NCI-H1105 (cell line): Measurements from ENCODE around the gene MDFI.

ENCODE experiments used
- DNase-seq: peaks from one replicate; lab custom pipeline; 2025; lab: John Stamatoyannopoulos, UW

The MDFI gene, protein sequence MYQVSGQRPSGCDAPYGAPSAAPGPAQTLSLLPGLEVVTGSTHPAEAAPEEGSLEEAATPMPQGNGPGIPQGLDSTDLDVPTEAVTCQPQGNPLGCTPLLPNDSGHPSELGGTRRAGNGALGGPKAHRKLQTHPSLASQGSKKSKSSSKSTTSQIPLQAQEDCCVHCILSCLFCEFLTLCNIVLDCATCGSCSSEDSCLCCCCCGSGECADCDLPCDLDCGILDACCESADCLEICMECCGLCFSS

DNA sequence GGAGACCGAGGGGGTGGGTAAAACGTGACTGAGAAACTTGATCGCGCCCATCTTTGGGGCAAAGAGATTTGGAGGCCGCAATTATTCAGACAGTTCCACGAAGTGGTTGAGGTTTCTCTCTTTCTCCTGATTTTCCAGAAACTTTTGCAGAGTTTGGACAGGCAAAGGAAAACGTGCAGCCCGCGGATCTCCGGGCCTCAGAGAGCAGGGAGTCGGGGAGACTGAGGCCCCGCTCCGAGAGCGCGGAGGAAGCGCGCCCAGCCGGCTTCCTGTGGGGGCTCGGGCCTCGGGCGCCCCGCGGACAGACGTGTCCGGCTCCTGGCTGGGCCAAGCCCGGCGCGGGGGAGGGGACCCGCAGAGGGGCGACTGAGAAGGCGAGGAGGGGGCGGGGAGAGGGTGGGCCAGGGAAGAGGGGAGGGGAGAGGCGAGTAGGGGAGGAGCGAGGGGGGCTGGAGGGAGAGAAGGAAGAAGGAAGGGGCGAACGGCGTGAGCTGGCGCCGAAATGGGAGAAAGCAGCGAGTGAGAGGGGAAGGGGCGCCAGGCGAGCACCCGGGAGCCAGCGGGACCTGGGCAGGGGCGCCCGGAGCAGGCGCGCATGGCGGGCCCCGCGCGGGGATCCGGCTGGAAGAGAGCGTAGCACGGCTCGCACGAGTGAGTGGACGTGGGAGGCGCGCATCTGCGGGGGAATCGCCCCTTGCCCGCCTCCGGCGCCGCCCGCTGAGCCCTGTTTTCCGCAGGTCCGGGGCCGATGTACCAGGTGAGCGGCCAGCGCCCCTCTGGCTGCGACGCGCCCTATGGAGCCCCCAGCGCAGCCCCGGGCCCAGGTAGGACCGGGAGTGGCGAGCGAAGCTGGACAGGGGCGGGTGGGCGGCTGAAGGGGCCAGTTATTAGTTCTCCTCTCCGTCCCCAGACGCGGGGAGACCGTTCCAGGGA is at the start of gene MDFI:
TSS of gene MDFI (plus strand) at position 467 of the 933 bp plus-strand sequence. CDS start at position 749, 282 bp downstream.
- no peak for DNase-seq

DNA sequence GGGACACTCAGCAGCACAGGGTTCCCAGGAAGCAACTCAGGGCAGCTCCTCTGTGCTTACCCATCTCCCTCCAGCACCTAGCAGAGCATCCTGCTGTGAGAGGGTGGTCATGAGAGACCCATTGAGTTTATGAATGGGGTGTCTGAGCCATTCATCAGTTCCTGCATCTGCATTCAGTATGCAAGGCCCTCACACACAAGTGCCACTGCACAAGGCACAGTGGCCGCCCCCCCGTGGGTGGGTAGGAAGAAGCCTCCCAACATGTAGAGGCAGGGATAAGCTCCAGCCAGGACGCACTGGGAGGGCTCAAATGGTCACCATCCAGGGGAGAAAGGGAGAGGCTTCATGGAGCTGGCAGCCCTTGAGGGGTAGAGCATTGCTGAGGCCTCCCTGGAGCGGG is 49.0 kb upstream of the MDFI start:
- DNase-seq, result no peak

DNA sequence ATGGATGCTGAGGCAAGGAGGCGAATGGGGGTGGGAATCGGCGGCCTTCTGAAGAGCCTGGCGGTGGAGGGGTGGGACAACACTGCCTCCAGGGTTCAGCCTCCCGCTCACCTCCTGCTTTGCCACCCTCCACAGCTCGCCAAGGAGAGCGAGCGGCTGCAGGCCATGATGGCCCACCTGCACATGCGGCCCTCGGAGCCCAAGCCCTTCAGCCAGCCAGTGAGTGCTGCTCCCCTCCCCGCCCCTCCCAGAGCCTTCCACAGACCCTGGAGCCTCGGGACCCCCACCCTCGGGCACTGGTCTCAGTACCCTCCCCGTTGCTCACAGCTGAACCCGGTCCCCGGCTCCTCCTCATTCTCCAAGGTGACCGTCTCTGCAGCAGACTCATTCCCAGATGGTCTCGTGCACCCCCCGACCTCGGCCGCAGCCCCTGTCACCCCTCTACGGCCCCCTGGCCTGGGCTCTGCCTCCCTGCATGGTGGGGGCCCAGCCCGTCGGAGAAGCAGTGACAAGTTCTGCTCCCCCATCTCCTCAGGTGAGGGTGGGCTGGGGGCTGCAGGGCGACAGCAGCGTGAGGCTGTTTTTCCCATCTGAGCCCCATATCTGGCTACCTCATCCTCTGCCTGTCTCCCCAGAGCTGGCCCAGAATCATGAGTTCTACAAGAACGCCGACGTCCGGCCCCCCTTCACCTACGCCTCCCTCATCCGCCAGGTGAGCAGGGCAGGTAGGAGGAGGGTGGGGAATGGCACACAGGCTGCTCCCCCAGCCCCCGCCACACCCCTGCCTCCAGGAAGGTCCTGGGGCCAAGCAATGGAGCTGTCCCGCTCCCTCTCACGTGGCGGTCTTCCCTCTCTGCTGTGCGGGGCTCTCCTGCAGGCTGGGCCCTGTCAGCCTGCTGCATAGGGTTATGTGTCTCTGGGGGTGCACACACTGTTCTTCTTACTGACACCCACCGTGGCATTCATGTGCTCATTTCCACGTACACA is 48.3 kb upstream of the MDFI start:
- DNase-seq, result no peak

DNA sequence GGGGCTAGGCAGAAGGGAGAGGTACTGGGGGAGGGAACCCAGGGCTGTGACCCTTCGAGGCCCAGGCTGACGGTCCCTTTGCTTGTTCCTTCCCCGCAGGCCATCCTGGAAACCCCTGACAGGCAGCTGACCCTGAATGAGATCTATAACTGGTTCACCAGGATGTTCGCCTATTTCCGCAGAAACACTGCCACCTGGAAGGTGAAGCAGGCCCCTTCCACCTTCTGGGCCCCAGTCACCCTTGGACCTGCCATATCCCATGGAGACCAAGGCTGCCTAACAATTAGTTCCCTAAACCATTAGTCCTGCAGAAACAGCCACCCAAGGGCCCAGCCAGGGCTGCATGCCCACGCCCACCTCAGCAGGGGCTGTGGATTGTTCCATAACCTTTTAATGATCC is 47.1 kb upstream of the MDFI start:
- no peak for DNase-seq

DNA sequence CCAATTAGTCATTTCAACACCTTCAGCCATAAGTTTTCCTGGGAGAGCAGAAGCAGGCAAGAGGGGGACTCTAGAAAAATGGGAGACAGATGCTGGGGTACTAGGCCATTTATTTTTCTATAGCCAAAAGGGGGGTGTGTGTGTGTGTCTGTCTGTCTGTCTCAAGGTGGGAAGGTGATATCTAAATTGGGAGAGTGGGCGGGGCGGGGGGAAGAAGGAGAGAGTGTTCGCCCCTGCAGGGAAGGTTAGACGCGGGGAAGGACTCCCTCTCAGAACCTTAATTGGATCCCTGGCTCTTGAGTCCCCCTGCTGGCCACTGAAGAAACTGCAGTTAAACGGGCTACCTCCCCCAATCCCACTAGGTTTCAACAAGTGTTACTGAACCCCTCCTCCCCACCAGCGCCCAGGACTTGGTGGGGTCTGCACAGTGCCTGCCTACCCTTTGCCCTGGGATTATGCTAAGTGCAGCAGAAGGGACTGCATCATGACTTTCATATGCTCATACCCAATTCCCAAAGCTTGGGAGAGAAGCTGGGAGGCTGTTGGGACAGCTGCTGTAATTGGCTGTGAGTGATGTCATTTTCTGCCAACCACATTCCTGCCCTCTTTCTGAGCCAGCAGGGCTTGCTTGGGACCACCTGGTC is 46.3 kb upstream of the MDFI start:
- peak; percentile 43 for DNase-seq

DNA sequence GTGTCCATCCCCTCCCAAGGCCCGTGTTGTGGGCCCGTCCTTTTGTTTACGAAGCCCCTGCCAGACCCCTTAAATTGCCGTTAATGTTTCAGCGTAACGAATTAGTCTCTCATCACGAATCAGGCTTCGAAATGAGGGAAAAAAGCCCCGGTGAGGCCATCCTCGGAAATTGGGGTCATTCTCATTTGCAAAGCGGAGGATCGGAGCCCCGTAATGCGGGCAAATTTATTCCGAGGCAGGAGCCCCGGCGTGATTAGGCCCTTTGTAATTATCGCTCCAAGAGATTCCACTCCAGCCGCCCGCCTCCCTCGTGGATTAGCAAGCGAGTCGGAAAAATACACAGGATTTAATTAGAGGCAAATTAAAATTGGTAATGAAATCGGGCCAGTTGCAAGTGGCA is 44.9 kb upstream of the MDFI start:
- no peak for DNase-seq

DNA sequence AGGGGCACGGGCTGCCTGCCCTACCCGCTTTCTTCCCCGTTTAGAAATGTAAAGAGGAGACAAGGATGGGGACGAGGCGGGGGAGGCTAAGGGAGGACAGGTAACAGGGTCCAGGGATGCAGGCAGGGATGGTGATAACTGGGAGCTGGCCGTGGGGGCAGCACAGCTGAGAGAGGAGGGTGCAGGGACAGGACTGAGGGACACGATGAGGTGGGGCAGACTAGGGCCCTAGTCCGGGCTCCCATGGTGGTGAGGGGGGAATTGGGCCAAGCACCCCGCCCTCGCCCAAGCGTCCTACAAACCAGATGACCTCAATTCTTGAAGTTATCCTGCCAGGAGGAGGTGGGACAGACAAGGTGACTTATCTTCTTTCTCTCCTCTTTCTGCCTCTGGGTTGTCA is 44.4 kb upstream of the MDFI start:
- DNase-seq, result no peak

DNA sequence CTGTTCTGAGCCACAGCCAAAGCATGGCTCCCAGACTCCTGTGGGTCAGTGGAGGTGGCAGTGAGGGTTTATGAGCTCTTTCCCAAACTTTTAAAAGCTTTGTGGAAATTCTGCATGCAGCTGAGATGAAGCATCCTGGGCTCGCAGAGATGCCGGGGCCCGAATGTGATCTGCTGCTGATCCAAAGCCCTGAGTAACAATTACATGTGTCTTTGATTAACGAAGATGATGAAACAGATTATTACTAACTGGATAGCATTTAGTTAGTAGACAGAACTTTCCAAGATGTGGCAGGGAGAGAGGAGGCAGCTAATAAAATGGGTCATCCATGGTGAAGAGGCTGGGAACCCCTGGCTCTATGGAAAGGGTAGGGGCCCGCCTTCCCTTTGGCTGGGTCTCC is 43.9 kb upstream of the MDFI start:
- no peak for DNase-seq

DNA sequence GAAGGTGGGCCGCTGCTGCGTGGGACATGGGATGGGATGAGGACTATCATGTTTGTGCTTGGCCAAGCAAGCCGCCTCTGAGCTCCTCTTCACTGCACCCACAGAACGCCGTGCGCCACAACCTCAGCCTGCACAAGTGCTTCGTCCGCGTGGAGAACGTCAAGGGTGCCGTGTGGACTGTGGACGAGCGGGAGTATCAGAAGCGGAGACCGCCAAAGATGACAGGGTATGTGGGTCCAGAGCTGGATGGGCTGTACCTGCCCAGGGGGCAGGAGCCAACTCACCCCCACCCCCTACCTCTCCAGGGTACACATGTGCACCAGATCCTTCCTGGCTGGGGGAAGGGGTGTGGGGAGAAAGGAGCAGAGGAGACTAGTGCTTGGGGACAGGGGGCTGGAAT is 43.5 kb upstream of the MDFI start:
- DNase-seq, result no peak

DNA sequence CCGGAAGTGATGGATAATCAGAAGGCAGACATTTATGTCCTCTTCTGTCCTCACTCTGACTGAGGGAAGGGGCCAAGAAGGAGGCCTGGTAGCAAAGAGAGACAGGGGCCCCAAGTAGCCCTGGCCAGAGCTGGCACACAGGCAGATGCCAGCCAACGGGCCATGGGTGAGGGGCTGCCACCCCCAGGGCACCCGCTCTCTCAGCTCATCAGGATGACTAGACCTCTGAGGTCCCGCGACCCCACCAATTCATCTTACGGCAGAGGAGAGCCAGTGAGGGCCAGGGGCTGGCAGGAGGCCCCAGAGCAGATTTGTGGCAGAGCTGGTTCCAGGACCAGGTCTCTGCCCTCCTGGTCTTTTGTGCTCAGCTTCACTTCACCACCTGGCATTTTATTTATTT is 43.1 kb upstream of the MDFI start:
- DNase-seq, result no peak

DNA sequence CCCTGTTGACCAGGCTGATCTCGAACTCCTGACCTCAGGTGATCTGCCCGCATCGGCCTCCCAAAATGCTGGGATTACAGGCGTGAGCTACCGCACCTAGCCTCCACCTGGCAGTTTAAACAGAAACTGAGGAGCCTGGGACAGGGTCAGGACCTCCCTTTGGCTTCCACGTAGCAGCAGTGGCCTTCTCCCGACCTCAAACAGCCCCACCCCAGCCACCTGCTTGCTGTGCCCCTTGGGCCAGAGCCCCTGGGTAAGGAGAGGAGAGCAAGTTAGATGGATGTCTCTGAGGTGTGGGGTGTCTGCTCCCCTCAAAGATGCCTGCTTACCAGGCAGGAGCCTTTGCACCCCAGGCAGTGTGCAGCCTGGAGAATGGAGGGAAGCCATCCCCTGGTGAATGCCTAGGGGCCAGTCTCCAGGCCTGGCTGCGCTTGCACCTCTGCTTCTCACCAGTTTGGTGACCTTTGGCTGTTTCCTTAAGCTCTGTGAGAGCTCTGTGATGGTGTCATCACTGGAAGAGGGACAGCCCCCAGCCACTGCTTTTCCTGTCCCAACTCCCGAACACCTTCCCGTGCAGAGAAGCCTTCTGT is 42.1 kb upstream of the MDFI start:
- DNase-seq, result no peak

DNA sequence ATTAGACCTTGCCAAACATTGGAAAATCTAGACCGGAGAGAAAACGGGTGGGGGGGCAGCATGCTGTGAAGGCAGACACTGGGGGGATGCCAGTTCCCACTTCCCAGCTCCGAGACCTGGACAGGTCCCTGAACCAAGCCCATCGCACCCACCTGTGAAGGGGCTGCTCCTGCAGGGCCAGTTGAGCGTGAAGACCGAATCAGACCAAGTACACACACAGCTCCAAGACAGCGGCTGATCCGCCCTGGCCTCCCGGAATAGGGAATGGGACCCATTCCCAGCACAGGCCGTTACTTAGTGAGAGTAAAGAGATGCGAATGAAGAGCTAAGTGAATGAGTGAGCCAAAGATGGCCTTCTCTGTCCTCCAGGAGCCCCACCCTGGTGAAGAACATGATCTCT is 41.5 kb upstream of the MDFI start:
- no peak for DNase-seq

DNA sequence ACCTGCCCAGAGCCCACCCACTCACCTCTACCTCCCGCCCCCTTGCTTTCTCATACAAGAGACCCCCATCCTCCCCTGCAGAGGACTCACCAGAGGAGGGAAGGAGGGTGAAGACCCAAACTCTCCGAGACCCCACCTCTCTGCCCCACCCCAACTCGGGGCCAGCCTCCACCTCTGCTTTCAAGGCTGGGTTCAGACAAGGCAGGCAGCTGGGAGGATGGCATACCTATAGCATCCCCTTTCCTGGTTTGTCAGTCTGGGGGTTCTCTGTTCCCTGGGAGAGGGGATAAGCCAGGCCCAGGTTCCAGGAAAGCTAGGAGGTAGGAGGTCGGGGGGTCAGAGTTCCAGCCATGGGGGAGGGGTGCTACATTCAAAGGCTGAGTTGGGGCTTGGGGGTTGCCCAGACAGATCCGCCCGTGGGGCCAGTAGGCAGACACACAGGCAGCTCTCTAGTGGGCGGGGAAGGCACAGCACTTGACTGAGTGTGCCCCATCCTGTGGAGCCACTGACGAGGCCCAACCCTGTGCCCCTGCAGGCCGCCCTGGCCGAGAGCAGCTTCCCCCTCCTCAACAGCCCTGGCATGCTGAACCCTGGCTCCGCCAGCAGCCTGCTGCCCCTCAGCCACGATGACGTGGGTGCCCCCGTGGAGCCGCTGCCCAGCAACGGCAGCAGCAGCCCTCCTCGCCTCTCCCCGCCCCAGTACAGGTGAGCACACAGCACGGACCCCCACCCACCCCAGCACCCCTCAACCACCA is 40.8 kb upstream of the MDFI start:
- no peak for DNase-seq

DNA sequence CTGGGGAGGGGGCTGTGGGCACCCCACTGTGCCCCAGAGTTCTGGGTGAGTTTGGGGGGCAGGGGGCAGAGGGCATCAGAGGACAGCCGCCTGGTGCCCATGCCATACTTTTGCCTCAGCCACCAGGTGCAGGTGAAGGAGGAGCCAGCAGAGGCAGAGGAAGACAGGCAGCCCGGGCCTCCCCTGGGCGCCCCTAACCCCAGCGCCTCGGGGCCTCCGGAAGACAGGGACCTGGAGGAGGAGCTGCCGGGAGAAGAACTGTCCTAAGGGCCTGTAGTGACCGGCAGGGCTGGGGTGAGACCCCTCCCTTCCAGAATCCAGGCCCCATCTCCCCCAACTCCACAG is 39.6 kb upstream of the MDFI start:
- no peak for DNase-seq

DNA sequence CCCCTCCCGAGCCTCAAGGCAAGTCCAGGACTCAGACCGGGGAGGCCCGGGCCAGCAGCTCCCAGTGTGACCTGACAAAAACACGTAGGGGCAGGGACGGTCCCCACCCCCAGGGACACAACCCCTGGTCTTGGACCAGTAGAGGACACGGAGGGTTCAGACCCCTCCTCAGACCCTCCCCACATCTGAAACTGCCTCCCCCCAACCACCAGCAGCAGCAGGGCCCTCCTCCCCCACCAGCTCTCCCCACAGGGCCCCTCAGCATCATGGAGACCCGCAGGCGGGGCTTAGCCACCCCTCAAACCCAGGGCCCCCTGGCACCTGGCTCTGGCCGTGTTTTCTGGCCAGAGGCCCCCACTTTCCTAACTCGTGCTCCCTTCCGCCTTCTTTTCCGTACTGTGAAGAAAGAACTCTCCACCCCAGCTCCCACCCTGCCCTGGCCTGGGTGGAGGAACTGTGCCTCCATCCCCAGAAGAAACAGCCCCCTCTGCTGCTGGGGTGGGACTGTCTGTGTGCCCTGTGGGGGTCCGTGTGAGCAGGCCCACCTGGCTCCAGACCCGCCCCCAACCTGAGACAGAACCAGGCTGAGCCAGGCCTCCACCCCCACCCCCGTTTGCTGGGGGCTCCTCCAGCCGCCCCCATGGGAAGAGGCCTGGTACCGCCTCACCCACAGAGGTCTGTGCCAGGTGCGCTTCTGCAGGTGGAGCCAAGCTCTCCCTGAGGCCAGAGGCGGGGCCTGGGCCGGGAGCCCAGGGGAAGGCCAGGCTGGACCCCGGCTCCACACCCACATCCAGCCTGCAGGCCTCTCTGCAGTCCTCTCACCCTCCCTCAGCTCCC is 39.0 kb upstream of the MDFI start:
- no peak for DNase-seq

DNA sequence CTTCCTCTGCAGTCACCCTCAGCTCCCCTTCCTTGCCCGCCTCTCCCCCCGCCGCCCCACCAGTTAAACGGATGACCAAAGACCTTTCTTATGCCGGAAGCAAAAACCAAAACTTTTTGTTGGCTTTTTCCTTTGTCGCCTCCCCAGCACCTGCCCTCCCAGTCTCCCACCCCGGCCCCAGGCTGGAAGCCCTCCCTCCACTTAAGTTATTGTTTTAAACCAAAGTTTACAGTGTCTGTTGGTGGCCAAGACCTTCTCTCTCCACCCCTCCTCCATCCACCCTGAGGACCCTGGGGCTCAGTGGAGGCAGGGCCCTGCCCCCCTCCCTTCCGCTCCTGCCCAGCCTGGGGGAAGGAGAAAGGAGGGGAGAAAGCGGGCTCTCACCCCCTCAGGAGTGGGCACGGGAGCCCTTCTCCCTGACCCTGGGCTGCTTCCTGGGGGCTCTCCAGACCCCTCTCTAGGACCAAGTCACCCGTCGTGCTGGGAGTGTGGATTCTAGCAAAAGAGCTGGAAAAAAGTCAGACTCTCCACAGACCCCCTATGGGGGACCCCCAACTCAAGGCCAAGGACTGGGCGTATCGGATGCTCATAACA is 38.3 kb upstream of the MDFI start:
- no peak for DNase-seq

DNA sequence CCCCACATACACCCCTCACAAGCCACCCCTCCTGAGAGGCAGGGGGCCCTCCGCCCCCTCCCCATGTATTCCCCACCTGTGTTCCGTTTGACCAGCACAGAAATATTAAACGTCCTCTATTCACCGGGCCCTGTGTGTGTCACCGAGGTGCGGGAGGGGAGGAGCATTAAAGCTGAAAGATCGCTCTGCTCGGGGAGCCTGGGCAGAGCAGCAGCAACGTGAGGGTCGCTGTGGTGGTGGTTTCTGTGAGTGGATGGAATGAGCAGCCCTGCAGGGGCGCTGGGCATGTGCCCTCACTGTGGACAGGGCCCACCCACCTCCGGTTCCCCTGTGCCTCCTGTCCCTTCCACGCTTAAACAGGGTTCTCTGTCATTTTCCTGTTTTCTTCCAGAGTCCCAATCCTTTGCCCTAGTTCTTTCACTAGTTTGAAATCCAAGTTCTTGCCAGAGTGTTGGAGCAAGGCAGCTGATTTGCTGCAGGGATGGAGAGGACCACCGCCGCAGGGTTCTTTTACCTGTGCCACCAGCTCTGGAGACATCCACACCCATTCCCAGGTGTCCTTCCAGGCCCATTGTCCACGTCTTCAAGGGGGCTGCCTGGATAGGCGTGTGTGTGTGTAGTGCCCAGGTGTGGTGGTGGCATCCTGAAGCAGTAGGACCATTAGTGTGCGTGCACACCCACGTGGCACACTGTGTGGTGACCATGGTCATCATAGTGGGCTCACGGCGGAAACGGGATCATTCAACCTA is 37.6 kb upstream of the MDFI start:
- DNase-seq, result no peak

DNA sequence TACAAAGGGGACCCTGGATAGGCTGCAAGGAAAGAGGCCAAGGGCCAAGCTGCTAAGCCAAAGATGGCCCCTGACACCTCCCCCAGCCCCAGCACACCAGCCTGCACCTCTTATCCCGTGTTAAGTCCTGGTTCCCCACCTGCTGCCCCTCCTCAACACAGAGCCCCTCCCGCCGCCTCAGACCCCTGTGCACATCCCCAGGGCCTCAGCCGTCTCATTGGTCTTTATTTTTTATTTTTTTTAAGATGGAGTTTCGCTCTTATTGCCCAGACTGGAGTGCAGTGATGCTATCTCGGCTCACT is 37.1 kb upstream of the MDFI start:
- no peak for DNase-seq

DNA sequence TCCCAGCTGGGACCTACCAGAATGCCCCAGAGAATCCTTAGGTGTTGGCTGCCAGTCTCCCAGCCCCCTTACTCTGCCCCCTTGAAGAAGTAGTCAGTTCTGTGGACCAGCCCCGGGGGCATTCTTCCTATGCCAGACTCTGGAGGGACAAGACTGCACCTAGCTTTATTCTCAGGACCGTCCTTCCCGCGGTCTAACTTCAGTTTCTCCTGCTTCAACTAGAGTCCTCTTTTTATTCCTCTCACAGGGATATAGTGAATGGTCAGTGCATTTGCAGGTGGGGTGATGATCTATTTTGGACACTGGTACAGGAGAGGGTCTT is 35.9 kb upstream of the MDFI start:
- DNase-seq, result no peak
